Duodenal mucosa (tissue), 2 donors: Measurements from ENCODE around the gene RPS6KA4.

ENCODE experiments used
- H3K27ac ChIP-seq: one replicate; pipeline ENCODE4 v1.7.0; 2013; ENCODE audit warnings: low read depth, low read length
- H3K27me3 ChIP-seq, 2 donors: one replicate each; pipeline ENCODE4 v1.7.0; 2013; ENCODE audit warnings: low read length in 2 of 2, control low read depth in 1 of 2; ENCODE audit not compliant: insufficient read depth in 2 of 2, control insufficient read depth in 1 of 2
- H3K36me3 ChIP-seq, 2 donors: one replicate each; pipeline ENCODE4 v1.7.0; 2013; ENCODE audit warnings: low read length in 2 of 2, control low read depth in 1 of 2; ENCODE audit not compliant: insufficient read depth in 2 of 2, control insufficient read depth in 1 of 2
- H3K4me1 ChIP-seq, 2 donors: one replicate each; pipeline ENCODE4 v1.7.0; 2013; ENCODE audit warnings: low read length in 2 of 2, control low read depth in 1 of 2; ENCODE audit not compliant: insufficient read depth in 2 of 2, control insufficient read depth in 1 of 2
- H3K4me3 ChIP-seq, 2 donors: one replicate each; pipeline ENCODE4 v1.7.0; 2013; ENCODE audit warnings: low read length in 2 of 2, low read depth in 1 of 2
- H3K9ac ChIP-seq, 2 donors: one replicate each; pipeline ENCODE4 v1.7.0; 2013; ENCODE audit warnings: low read length in 2 of 2, low read depth in 1 of 2
- H3K9me3 ChIP-seq, 2 donors: one replicate each; pipeline ENCODE4 v1.7.0; 2013; ENCODE audit warnings: low read length in 2 of 2, control low read depth in 1 of 2; ENCODE audit not compliant: control insufficient read depth in 1 of 2

The RPS6KA4 gene

GRCh38 chr11:64376071-64376470 is 17.1 kb downstream of the RPS6KA4 start:
- no peak overlapping the region for H3K9ac ChIP-seq
- H3K27ac ChIP-seq, result no peak overlapping the region

GRCh38 chr11:64378335-64378880 is 19.4 kb downstream of the RPS6KA4 start:
- Histone ChIP-seq H3K9me3 (no peaks in the 10 kb centered on the region), H3K9ac (no peak overlapping the region), H3K4me1 (no peaks in the 10 kb centered on the region), H3K36me3 (no peaks in the 10 kb centered on the region), H3K4me3 (no peak overlapping the region), H3K27me3 (peaks cover 3 to 15% of the 10 kb centered on the region in 2 donors), H3K27ac (no peak overlapping the region)

More at GRCh38 chr11:64376071-64376470, 17.1 kb downstream of the RPS6KA4 start:
- Histone ChIP-seq H3K4me1 (no peaks in the 10 kb centered on the region), H3K4me3 (no peak overlapping the region), H3K36me3 (no peaks in the 10 kb centered on the region), H3K27me3 (peaks cover 0 to 2% of the 10 kb centered on the region in 2 donors), H3K9me3 (no peaks in the 10 kb centered on the region)

- Histone ChIP-seq H3K4me3 (no peak overlapping the region), H3K27me3 (peaks cover 3 to 18% of the 10 kb centered on the region in 2 donors), H3K9me3 (no peaks in the 10 kb centered on the region), H3K27ac (no peak overlapping the region), H3K36me3 (no peaks in the 10 kb centered on the region), H3K4me1 (no peaks in the 10 kb centered on the region), H3K9ac (no peak overlapping the region)
Observed at GRCh38 chr11:64379160-64379559, 20.2 kb downstream of the RPS6KA4 start.

- no peaks in the 10 kb centered on the region for H3K4me1 ChIP-seq
- H3K27me3 ChIP-seq, result peaks cover 3 to 18% of the 10 kb centered on the region in 2 donors
- H3K36me3 ChIP-seq, result no peaks in the 10 kb centered on the region
- H3K9ac ChIP-seq, result no peak overlapping the region
- no peaks in the 10 kb centered on the region for H3K9me3 ChIP-seq
- no peak overlapping the region for H3K4me3 ChIP-seq
- H3K27ac ChIP-seq, result no peak overlapping the region
Observed at GRCh38 chr11:64379817-64380709, 21.1 kb downstream of the RPS6KA4 start.

GRCh38 chr11:64381350-64381749 is 22.4 kb downstream of the RPS6KA4 start:
- Histone ChIP-seq H3K4me1 (no peaks in the 10 kb centered on the region), H3K9ac (no peak overlapping the region), H3K4me3 (no peak overlapping the region), H3K27me3 (peaks cover 3 to 18% of the 10 kb centered on the region in 2 donors), H3K9me3 (no peaks in the 10 kb centered on the region), H3K36me3 (no peaks in the 10 kb centered on the region), H3K27ac (no peak overlapping the region)

- Histone ChIP-seq H3K4me3 (no peak overlapping the region), H3K36me3 (no peaks in the 10 kb centered on the region), H3K27ac (no peak overlapping the region), H3K9ac (no peak overlapping the region), H3K4me1 (no peaks in the 10 kb centered on the region), H3K9me3 (no peaks in the 10 kb centered on the region), H3K27me3 (peaks cover 3 to 18% of the 10 kb centered on the region in 2 donors)
Observed at GRCh38 chr11:64382047-64382446, 23.1 kb downstream of the RPS6KA4 start.

GRCh38 chr11:64382586-64382985 is 23.6 kb downstream of the RPS6KA4 start:
- no peak overlapping the region for H3K27ac ChIP-seq
- H3K27me3 ChIP-seq, result peaks cover 3 to 18% of the 10 kb centered on the region in 2 donors
- no peak overlapping the region for H3K4me3 ChIP-seq
- no peak overlapping the region for H3K9ac ChIP-seq
- H3K9me3 ChIP-seq, result no peaks in the 10 kb centered on the region
- H3K4me1 ChIP-seq, result no peaks in the 10 kb centered on the region
- no peaks in the 10 kb centered on the region for H3K36me3 ChIP-seq

GRCh38 chr11:64383580-64383979 is 24.6 kb downstream of the RPS6KA4 start:
- Histone ChIP-seq H3K36me3 (no peaks in the 10 kb centered on the region), H3K4me1 (no peaks in the 10 kb centered on the region), H3K9ac (no peak overlapping the region), H3K9me3 (no peaks in the 10 kb centered on the region), H3K4me3 (no peak overlapping the region), H3K27me3 (peaks cover 3 to 18% of the 10 kb centered on the region in 2 donors), H3K27ac (no peak overlapping the region)

- Histone ChIP-seq H3K27ac (no peak overlapping the region), H3K9me3 (no peaks in the 10 kb centered on the region), H3K4me3 (no peak overlapping the region), H3K9ac (no peak overlapping the region), H3K27me3 (peaks cover 3 to 18% of the 10 kb centered on the region in 2 donors), H3K36me3 (no peaks in the 10 kb centered on the region), H3K4me1 (no peaks in the 10 kb centered on the region)
Observed at GRCh38 chr11:64384028-64384737, 25.2 kb downstream of the RPS6KA4 start.
